Measurements from ENCODE around the gene ARHGEF4.
"Not testable (repeated sequence)": the region's sequence is repeated elsewhere in the genome, so short reads cannot be mapped to it uniquely, and the experiment has no call there.

ARHGEF4 gene

DNA sequence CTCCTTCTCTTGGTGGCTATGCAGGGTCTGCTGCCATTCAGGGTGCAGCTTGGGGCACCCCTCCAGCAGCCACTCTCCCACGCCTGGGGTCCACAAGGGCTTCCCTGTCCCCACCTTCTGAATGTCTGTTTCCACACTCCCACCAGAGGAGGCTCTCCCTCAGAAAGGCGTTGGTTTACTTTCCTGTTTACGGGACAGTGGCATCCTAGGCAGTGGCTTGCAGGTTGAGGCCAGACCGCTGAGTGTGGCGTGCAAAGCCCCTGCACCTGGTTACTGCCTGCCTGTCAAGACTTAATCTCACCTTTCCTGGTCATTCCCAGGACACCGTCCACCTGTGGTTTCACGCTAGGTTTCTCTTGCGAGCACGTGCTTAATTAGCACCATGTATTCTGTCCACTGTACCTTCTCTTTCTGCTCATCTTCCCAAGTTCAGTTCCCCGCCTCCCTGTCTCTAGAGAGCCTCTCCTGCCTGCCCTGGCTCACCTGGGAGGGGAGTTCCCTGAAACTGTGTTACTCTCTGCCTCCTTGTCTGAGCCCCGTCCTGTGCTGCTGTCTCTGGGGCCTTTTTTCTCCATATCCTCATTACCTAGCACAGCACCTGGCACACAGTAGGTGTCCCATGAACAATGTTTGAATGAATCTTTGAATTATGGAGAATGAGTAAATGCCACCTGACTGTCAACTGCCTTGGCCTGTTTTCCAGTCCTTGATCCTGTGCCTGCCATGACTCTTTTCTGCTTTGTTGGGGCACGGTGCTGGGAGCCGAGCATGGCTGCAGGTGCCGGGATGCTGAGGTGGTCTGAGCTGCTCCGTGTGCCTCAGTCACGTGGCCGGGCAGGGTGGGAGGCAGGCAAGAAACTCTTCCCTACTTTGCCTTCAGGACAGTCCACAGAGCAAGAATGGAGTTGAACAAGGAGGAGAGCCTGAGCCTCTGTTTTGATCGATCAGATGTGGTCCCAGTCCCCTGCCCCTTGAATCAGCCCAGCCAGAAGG is 56.4 kb downstream of the ARHGEF4 start:
- no peak for DNase-seq

DNA sequence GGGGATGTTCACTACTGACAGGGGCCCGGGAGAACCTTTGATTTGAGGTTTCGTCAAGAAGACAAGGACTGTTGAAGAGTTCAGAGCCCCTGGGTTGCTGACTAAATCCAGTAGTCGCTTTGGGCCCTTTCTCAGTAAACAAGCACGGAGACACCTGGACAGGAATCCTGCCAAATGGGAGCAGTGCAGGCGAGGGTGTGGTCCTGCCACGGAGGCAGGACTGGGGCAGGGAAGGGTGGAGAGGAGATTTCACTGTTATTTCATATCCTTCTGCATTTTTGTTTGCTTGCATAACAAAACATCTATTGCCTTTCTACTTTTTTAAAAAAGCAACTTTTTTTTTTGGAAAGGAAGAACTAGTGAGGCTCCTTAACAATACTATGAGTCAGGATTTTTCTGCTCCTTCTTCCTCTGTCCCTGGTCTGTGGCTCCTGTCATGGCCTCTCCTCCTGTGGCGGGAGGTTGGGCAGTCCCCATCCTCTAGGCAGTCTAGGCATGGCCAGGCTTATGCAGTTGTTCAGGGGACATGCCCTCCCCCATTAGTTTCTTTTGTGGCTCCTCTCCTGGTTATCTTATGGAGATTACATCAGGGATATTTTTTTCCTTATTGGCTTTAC is 57.7 kb downstream of the ARHGEF4 start:
- DNase-seq = no peak

DNA sequence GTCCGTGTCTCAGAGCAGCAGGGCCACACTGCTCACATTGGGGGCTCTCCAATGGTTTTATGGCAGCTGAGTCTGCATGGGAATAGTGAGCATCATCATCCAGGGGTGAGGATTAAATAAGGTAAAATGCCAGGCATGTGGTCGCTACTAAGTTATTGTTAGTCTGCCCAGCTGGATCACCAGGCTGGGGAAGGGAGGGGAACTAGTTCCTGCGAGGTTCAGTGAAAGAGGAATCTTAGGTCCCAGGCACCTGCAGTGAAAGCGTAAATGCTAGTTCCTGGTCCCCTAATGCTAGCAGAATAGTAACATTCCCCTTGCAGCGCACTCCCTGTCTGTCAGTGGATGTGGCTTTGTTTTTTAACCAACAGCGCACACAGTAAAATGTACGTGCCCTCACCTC is 60.1 kb downstream of the ARHGEF4 start:
- no peak for DNase-seq

DNA sequence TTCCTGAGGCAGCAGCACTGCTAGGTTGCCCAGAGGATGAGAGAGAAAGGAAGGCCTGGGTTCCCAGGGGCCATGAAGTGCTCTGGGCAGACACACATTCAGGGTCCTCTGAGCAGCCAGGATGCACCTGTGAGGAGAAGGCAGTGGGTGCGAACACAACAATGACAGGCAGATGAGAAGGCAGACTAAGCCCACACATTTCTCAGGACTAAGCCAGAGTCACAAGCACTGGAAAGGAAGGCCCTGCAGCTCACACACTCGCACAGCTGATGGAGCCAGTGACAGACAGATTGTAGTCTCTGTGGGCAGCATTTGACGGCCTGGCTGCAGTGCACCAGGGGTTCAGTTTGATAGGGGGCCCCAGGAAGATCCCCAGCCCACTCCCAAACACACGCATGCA is 61.8 kb downstream of the ARHGEF4 start:
- DNase-seq = no peak

DNA sequence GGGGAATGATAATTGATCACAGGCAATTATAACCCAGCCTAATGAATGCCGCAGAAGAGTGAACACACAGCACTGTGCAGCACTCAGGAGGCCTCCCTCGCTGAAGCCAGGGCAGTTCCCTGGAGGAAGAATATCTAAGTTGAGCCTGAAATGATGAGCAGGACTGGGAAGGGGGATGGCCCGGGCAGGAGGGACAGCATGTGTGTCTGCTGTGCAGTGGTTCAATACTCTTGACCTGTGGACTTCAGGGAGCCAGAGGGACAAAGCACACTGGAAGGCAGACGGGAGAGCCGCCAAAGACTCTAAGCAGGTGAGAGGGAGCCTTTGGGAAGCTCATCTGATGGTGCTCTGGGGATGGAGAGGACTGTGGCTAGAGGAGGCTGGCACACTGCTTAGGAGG is 62.6 kb downstream of the ARHGEF4 start:
- no peak for DNase-seq

DNA sequence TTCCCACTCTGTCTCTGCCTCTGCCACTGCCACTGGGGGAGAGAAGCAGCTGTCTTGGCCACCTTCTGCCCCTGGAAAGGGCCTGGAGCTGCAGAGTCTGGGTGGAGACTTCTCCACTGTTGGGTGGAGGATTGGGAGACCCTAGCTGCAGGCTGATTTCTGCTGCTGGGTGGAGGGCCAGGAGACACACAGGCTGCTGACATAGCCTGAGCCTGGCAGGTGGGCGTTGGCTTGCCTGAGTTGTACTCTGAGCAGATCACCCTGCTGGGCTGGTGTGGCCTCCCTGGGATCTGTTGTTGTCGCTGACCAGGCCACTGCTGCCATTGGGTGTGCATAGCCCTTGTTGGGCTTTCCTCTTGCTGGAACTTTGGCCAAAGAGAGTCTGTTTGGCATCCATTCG is 64.3 kb downstream of the ARHGEF4 start:
- no peak for DNase-seq

DNA sequence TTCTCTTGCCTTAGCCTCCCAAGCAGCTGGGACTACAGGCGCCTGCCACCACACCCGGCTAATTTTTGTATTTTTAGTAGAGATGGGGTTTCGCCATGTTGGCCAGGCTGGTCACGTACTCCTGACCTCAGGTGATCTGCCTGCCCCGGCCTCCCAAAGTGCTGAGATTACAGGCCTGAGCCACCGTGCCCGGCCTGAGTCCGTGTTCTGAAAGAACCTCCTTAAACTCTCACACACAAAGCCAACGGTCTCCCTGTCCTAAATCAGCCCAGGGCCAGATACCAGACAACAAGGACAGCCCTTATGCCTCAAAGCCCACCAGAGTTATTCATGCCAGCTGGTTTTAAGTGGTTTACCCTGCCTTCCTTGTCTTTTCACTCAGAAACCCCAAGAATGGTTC is 64.9 kb downstream of the ARHGEF4 start:
- not testable (repeated sequence) for DNase-seq

DNA sequence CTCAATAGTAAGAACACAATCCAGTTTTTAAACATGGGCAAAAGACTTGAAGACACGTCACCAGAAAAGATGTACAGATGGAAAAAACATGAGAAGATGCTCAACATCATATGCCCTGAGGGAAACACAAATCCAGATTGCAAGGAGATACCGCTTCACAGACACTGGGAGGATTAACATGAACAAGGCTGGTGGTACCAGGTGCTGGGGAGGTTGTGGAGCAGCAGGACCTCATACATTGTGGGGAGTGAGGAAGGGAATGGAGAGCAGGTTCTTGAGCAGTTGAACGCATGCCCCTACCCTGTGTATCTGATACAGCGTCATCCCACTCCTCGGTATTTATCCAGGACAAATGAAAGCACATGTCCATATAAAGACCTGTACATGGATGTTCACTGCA is 72.1 kb downstream of the ARHGEF4 start:
- no peak for DNase-seq

DNA sequence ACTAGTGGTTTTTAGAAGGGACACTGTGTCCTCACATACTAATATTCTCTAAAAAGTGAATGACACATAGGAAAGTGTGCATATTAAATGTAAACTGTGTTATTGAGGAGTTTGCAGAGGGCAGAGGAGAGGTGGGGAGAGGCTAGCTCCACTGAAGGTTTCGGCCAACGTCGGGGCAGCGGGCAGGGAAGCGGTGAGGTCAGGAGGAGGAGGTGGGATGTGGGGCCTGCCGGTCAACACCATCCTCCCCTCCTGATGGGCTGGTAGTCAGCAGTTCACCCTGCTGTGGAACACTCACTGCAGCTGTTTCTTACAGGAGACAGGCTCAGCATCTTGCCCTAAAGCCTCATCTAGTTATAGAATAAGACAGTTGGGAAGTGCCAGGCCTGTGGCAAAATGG is 74.2 kb downstream of the ARHGEF4 start:
- no peak for DNase-seq

DNA sequence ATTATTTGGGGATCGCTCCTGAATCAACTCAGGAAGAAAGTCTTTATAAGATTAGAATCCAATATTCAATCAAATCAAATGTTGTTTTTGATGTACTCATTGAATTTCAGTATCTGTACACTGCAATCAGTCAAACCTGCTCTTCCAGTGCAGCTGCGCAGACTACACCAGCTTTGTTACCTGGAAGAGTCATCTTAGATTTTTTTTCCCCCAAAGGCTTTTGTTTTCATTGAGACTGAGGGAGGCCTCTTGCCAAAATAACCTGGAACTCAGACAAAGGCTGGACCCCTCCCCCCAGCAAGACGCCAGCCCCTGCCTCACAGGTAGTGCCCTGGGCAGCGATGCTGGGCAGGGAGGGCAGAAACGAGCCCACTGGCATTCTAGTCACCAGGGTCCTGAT is 74.8 kb downstream of the ARHGEF4 start:
- DNase-seq = no peak

DNA sequence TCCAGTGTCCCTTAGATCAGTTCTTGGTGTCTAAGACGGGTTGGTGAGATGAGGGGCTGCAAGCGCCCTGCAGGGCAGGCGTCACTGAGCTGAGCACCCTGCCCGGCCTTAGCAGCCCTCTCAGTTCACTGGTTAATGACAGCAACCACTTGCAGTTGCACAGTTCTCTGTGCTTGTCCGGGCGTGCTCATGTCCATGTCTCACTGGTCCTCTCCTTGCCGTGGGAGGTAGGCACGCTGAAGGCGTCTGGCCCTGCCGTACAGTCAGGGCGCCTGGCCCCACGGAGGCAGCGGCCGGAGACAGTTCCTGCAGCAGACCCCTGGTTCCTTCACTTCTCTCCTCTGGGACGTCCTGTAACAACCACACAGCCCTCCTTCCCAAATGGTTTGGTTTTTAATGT is 75.3 kb downstream of the ARHGEF4 start:
- no peak for DNase-seq

DNA sequence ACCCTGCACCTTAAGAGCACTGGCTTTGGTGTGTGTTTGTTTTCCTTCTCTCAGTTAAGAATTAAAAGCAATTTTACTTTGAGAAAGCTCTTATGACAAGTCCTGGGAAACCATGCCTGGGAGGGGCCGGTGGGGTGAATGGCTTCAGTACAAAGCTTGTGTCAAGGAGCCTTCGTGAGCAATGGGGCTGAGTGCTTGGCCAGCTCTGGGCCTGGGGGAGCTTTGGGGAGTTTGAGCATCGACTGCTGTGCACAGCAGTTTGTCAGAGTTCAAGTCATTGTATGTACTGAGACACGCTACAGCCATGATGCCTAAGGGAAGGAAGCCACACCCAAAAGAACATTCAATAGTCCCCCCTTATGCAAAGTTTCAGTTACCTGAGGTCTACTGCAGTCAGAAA is 75.8 kb downstream of the ARHGEF4 start:
- DNase-seq = no peak

DNA sequence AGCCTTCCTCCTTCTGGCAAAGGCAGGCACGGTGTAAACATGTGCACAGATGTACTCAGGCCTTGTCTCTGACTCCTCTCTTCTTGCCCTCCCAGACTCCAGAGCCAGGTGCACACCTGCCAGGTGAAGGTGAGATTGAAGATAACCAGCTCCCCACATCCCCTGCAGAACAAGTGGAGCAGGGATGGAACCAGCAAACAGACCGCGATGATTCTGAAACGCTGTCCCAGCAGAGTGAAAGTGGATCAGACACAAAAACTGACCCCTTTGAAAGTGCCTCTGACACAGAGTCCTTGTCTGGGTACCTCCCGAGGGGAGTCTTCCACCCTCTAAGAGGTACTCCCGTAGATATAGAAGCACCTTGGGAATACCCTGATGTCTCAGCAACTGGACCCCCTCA is 77.2 kb downstream of the ARHGEF4 start:
- DNase-seq = no peak

DNA sequence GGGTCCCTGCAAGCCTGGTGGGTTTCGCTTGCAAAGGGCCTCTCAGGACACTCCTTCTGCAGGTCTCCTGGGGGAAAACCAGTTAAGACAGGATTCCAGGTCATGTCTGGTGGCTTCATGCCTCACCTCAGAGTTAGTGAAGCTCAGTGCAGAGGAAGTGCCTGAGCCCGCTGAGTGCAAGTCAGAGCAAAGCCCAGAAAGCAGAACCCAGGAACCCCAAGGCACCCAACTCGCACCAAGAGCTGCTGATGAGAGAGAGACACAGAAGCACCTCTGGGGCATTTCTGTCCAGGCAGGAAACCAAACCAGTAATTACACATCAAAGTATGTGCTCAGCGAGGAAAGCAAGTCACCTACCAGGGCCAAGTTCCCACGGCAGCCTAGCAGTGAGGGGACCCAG is 78.4 kb downstream of the ARHGEF4 start:
- DNase-seq = no peak

DNA sequence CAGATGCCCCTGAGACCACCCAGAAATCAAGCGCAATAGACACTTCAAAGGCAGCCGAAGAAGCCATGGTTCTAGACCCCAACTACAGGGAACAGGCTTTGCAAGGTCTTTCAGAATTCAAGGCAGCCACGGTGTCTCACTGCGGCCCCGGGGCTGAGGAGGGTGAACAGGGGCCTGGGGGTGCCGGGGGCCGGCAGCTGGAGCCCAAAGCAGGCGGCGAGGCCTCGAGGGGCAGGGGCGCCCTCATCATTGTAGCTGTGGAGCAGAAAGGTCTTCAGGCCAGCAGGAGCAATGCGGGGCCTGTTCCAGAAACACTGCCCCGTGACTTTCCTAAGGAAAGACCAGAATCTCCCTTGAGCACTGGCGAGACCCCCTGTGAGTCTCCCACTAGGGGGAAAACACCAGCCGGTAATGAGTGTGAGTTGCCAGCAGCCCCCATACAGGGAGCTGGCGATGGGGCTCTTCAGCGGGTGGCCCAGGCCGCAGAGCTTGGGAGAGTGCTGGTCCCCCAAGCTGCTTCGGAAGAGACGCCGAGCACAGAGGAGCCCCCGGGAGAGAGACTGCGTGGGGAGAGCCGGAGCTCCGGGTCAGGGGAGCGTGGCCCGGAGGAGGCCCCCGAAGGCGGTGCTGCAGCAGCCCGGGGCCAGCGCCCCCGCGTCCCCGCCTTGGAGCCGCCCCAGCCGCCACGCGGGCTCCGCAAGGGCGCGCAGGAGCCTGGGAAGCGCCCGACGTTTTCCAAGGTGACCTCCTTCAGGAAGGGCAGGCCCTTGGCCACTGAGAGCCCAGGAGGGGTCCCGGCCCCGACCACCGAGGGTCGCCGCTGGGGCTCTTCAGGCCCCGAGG is 79.1 kb downstream of the ARHGEF4 start:
- DNase-seq = no peak

DNA sequence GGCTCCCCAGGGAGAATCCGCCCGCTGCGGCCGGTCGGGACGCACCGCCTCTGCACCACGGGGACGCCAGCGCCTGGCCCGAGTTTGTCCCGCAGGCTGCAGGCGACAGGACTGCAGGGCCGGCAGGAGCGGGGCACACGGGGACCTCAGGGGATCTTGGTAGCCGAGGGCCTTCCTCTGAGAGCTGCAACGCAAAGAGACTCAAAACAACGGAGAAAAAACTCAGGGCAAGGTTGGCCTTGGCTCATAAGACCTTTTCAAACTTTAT is 79.7 kb downstream of the ARHGEF4 start:
- DNase-seq = no peak

DNA sequence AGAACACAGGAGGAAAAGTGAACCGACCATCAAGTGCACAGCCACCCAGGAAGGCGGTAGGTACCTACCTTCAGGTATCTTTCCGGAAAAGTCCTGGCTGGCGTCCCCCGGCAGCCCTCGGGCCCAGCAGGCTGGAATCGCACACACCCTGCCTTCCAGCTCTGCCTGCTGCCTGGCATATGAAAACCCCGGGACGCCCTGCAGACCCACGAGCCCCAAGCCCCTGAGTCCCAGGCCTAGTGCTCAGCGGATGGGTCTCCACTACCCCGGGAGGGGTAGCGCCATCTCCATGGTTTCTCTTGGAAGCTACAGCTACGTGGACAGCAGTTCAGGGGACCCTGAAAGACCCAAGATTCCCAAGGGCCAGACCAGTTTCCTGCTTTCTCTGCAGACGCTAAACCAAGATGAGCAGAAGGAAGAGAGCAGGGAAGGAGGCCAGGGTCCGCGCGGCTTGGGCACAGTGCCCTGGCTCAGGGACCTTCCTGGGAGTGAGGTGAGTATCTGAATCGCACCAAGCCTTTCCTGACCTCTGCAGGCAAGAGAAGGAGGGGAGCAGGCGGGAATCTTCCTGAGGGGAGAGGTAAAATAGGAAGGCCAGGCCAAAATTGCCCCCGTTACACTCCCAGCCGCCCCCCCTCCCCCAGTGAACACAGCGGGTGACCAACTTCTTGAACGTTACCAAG is 80.4 kb downstream of the ARHGEF4 start:
- DNase-seq = no peak

DNA sequence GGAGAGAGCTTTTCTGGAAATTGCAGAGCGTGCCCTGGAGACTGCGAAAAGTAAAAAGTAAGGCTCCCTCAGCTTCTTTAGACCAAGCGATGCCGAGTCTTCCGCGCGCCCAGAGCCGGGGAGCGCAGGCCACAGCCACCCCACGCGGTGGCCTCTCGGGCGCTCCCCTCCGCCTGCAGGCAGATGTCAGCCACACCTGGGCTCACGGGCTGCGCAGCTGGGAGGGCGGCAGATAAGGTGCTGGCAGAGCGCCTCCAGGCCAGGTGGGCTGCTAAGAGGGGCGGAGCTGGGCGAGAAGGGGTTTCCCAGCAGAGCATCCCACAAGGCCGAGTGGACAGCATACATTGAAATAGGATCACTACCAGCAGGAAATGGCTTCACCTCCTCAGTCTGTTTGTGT is 81.7 kb downstream of the ARHGEF4 start:
- DNase-seq = no peak

DNA sequence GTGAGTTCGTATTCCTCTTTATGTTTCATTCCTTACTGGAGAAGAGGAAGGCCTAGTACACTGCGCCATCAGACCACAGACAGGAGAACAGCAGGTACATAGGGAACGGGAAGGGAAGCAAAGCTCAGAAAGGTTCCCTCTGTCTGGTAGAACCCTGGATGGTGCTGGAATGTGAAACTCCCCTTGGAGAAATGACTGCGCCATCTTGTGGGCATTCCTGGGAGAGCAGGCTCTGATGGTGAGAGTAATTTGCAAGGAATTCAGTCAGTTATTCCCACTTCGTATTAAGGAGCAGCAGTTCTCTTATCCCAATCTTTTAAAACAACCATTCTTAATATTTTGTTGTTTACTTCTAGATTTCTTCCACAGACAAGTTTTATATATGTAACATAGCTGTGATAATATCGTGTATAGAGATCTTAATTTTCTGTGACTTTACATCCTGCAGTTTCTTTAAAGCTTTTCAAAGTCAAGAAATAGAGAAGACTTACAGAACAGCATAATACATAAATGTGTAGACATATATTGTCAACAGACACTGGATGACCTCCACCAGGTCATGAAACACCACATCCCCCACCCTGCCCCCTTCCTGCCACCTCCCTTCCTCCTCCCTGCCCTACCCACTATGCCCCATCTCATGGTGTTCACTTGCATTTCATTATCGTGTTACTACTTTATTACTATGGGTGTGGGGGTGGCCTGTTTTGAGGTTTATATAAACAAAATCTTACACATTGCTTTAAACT is 83.9 kb downstream of the ARHGEF4 start:
- DNase-seq = peak; percentile 8

DNA sequence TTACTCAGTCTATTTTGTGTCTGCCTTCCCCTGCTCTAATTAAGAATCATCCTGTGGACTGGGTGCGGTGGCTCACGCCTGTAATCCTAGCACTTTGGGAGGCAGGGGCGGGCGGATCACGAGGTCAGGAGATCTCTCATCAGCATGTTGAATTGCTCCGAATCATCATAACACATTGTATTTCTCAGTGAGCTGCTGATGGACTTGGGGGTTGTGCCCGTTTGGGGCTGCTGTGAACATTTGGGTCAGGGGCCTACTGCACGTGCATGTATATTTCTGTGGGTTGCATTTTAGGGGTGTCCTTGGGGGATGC is 84.4 kb downstream of the ARHGEF4 start:
- DNase-seq = no peak

DNA sequence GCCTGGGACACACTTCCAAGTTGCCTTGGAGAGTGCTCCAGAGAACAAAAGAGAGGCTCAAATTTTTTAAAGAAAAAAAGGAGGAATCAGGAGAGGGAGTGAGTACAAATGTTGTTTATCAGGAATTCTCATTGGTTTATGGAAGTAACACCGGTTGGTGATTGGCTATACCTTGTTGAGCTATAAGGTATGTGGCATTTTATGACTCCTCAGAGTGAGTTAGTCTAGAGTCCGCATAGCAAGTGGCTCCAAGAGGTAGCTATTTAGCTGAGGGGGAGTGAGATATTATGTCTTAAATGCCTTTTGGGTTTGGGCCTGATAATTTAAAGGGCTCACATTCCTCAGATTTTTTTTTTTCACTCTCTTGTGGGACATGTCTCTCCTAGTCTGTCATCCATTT is 85.7 kb downstream of the ARHGEF4 start:
- no peak for DNase-seq

DNA sequence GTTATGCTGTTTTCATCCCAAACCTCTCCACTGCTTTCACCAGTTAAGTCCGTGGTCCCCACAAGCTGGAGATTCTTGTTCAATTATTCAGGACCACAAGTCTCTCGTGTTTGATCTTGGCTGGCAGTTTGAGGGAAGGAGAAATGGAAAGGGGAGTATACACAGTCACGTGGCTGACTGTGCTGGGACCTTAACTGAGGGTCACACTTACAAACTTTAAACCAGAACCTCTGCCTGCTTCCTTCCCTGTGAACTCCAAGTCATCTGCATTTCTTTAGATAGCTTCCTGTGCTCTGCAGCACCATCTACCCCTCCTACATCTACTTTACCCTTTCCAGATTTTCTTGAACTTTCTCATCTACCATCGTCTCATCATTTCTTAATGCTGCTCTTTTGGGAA is 91.7 kb downstream of the ARHGEF4 start:
- no peak for DNase-seq
